HG03103 (cell line): Measurements from ENCODE around the gene MYO1E.
"Not testable (repeated sequence)": the region's sequence is repeated elsewhere in the genome, so short reads cannot be mapped to it uniquely, and the experiment has no call there.

Source experiments
- ATAC-seq: cut with Tn5 transposase; IDR thresholded peaks from one replicate; pipeline ENCODE4 v1.9.1; 2021; ENCODE audit warnings: low read depth; ENCODE audit not compliant: unreplicated experiment

The MYO1E gene

GRCh38 chr15:59353994-59354416 lies 18.7 kb downstream of the MYO1E start:
- no peak for ATAC-seq

GRCh38 chr15:59352683-59353082 lies 20.0 kb downstream of the MYO1E start:
- no peak for ATAC-seq

GRCh38 chr15:59352189-59352588 lies 20.5 kb downstream of the MYO1E start:
- no peak for ATAC-seq

GRCh38 chr15:59350421-59350732 lies 22.3 kb downstream of the MYO1E start:
- ATAC-seq, result no peak

- ATAC-seq, result no peak
Observed at GRCh38 chr15:59349680-59350420, 22.8 kb downstream of the MYO1E start.

GRCh38 chr15:59347915-59348314 lies 24.8 kb downstream of the MYO1E start:
- no peak for ATAC-seq

GRCh38 chr15:59346951-59347350 lies 25.7 kb downstream of the MYO1E start:
- no peak for ATAC-seq

GRCh38 chr15:59345326-59345725 lies 27.3 kb downstream of the MYO1E start:
- ATAC-seq, result no peak

- no peak for ATAC-seq
Observed at GRCh38 chr15:59344311-59344710, 28.4 kb downstream of the MYO1E start.

GRCh38 chr15:59340325-59340724 lies 32.3 kb downstream of the MYO1E start:
- ATAC-seq, result no peak

- no peak for ATAC-seq
Observed at GRCh38 chr15:59339252-59339672, 33.4 kb downstream of the MYO1E start.

- no peak for ATAC-seq
Observed at GRCh38 chr15:59338414-59338813, 34.3 kb downstream of the MYO1E start.

GRCh38 chr15:59336725-59337124 lies 35.9 kb downstream of the MYO1E start:
- not testable (repeated sequence) for ATAC-seq

- no peak for ATAC-seq
Observed at GRCh38 chr15:59335207-59335786, 37.4 kb downstream of the MYO1E start.

- no peak for ATAC-seq
Observed at GRCh38 chr15:59334076-59334415, 38.6 kb downstream of the MYO1E start.

- no peak for ATAC-seq
Observed at GRCh38 chr15:59333401-59334075, 39.1 kb downstream of the MYO1E start.

GRCh38 chr15:59332009-59332408 lies 40.7 kb downstream of the MYO1E start:
- ATAC-seq, result no peak

- no peak for ATAC-seq
Observed at GRCh38 chr15:59330649-59331048, 42.0 kb downstream of the MYO1E start.

GRCh38 chr15:59329570-59330350 lies 42.9 kb downstream of the MYO1E start:
- no peak for ATAC-seq

- ATAC-seq, result no peak
Observed at GRCh38 chr15:59329091-59329490, 43.6 kb downstream of the MYO1E start.

- ATAC-seq, result no peak
Observed at GRCh38 chr15:59327942-59328341, 44.7 kb downstream of the MYO1E start.
